Measurements from ENCODE around the gene CELSR1.

Gene CELSR1

DNA sequence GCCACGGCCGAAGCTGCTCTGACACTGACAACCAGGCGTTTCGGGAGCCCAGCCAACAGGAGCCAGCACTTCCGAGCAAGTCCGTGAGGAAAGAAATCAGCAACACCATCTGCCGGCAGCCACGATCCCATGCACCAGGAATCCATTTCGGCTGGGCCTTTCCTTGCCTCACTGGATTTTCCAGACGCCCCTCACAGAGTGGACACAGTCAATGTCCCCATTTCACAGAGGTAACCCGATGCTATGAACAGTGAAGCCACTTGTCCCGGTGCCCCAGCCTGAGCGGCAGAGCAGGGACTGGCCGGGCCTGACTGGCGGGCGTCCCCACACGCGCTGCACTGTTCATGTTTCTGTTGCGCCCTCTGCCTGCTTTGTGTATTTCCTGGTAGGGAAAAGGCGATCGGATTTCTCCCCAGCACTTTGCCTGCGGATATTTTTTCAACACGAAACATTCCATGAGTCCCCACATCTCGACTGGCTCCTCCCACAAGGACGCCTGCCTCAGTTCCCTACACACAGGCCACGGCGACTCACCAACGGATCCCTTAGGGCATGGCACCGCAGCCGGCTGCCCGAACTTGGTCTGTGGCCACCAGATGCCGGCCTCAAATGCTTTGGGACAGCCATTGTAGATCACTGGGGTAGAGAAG is 146.6 kb downstream of the CELSR1 start (continued):
- TF ChIP-seq, protein P1, sequence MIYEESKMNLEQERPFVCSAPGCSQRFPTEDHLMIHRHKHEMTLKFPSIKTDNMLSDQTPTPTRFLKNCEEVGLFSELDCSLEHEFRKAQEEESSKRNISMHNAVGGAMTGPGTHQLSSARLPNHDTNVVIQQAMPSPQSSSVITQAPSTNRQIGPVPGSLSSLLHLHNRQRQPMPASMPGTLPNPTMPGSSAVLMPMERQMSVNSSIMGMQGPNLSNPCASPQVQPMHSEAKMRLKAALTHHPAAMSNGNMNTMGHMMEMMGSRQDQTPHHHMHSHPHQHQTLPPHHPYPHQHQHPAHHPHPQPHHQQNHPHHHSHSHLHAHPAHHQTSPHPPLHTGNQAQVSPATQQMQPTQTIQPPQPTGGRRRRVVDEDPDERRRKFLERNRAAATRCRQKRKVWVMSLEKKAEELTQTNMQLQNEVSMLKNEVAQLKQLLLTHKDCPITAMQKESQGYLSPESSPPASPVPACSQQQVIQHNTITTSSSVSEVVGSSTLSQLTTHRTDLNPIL (CRISPR knock-in tag; IDR thresholded peaks at IDR 0.05; ENCODE audit: low read depth): no peak
- TF ChIP-seq BACH2 (CRISPR knock-in tag; IDR thresholded peaks at IDR 0.05; ENCODE audit: borderline replicate concordance): no peak
- TF ChIP-seq GLIS3 (CRISPR knock-in tag; IDR thresholded peaks at IDR 0.05): no peak
- no peak for TF ChIP-seq SNAI2 (CRISPR knock-in tag; IDR thresholded peaks at IDR 0.05)

- ATAC-seq: no peak; the same call in 1 of the 3 replicates
- TF ChIP-seq ZFP30 (CRISPR knock-in tag; IDR thresholded peaks at IDR 0.05) (no peak), SNAI2 (CRISPR knock-in tag; IDR thresholded peaks at IDR 0.05) (no peak), OSR1 (CRISPR knock-in tag; IDR thresholded peaks at IDR 0.05) (no peak), POU6F1 (CRISPR knock-in tag; IDR thresholded peaks at IDR 0.05; ENCODE audit: borderline replicate concordance, low read depth) (no peak), PPARA (CRISPR knock-in tag; IDR thresholded peaks at IDR 0.05; ENCODE audit: borderline replicate concordance) (no peak), TOX (CRISPR knock-in tag; IDR thresholded peaks at IDR 0.05; ENCODE audit: borderline replicate concordance) (no peak), RARB (CRISPR knock-in tag; IDR thresholded peaks at IDR 0.05) (no peak), ISL1 (CRISPR knock-in tag; IDR thresholded peaks at IDR 0.05) (no peak), TCF4 (CRISPR knock-in tag; IDR thresholded peaks at IDR 0.05; ENCODE audit: borderline replicate concordance) (no peak), ZC3H10 (CRISPR knock-in tag; IDR thresholded peaks at IDR 0.05) (no peak), BACH2 (CRISPR knock-in tag; IDR thresholded peaks at IDR 0.05; ENCODE audit: borderline replicate concordance) (no peak), ZFP3 (CRISPR knock-in tag; IDR thresholded peaks at IDR 0.05) (no peak), ZNF70 (CRISPR knock-in tag; IDR thresholded peaks at IDR 0.05) (no peak), ESRRG (CRISPR knock-in tag; IDR thresholded peaks at IDR 0.05) (no peak)
- TF ChIP-seq, protein P2, sequence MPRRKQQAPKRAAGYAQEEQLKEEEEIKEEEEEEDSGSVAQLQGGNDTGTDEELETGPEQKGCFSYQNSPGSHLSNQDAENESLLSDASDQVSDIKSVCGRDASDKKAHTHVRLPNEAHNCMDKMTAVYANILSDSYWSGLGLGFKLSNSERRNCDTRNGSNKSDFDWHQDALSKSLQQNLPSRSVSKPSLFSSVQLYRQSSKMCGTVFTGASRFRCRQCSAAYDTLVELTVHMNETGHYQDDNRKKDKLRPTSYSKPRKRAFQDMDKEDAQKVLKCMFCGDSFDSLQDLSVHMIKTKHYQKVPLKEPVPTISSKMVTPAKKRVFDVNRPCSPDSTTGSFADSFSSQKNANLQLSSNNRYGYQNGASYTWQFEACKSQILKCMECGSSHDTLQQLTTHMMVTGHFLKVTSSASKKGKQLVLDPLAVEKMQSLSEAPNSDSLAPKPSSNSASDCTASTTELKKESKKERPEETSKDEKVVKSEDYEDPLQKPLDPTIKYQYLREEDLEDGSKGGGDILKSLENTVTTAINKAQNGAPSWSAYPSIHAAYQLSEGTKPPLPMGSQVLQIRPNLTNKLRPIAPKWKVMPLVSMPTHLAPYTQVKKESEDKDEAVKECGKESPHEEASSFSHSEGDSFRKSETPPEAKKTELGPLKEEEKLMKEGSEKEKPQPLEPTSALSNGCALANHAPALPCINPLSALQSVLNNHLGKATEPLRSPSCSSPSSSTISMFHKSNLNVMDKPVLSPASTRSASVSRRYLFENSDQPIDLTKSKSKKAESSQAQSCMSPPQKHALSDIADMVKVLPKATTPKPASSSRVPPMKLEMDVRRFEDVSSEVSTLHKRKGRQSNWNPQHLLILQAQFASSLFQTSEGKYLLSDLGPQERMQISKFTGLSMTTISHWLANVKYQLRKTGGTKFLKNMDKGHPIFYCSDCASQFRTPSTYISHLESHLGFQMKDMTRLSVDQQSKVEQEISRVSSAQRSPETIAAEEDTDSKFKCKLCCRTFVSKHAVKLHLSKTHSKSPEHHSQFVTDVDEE (CRISPR knock-in tag; IDR thresholded peaks at IDR 0.05): no peak
- TF ChIP-seq, protein P1 (CRISPR knock-in tag; IDR thresholded peaks at IDR 0.05; ENCODE audit: low read depth): no peak
- TF ChIP-seq, protein P3, sequence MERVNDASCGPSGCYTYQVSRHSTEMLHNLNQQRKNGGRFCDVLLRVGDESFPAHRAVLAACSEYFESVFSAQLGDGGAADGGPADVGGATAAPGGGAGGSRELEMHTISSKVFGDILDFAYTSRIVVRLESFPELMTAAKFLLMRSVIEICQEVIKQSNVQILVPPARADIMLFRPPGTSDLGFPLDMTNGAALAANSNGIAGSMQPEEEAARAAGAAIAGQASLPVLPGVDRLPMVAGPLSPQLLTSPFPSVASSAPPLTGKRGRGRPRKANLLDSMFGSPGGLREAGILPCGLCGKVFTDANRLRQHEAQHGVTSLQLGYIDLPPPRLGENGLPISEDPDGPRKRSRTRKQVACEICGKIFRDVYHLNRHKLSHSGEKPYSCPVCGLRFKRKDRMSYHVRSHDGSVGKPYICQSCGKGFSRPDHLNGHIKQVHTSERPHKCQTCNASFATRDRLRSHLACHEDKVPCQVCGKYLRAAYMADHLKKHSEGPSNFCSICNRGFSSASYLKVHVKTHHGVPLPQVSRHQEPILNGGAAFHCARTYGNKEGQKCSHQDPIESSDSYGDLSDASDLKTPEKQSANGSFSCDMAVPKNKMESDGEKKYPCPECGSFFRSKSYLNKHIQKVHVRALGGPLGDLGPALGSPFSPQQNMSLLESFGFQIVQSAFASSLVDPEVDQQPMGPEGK (CRISPR knock-in tag; IDR thresholded peaks at IDR 0.05; ENCODE audit: borderline replicate concordance): no peak
Observed at GRCh38 chr22:46390105-46390651, 147.2 kb downstream of the CELSR1 start.

- no peak for ATAC-seq
- TF ChIP-seq ARNTL (CRISPR knock-in tag; IDR thresholded peaks at IDR 0.05; ENCODE audit: borderline replicate concordance, low read depth) (no peak), PPARA (CRISPR knock-in tag; IDR thresholded peaks at IDR 0.05; ENCODE audit: borderline replicate concordance) (no peak), CSDC2 (CRISPR knock-in tag; IDR thresholded peaks at IDR 0.05) (no peak), TCF4 (CRISPR knock-in tag; IDR thresholded peaks at IDR 0.05; ENCODE audit: borderline replicate concordance) (no peak), ZC3H10 (CRISPR knock-in tag; IDR thresholded peaks at IDR 0.05) (no peak), ISL1 (CRISPR knock-in tag; IDR thresholded peaks at IDR 0.05) (no peak), ZNF565 (CRISPR knock-in tag; conservative IDR thresholded peaks at IDR 0.05; ENCODE audit: low read depth) (no peak), ZFP3 (CRISPR knock-in tag; IDR thresholded peaks at IDR 0.05) (no peak), ZNF8 (CRISPR knock-in tag; IDR thresholded peaks at IDR 0.05) (no peak), ESRRG (CRISPR knock-in tag; IDR thresholded peaks at IDR 0.05) (no peak)
- TF ChIP-seq, protein P3 (CRISPR knock-in tag; IDR thresholded peaks at IDR 0.05; ENCODE audit: borderline replicate concordance): no peak
- TF ChIP-seq, protein P1 (CRISPR knock-in tag; IDR thresholded peaks at IDR 0.05; ENCODE audit: low read depth): no peak
Observed at GRCh38 chr22:46389081-46389480, 148.3 kb downstream of the CELSR1 start.
